GM10266 (cell line): ENCODE data around the gene DNAL4.
A peak's percentile ranks its signal among the peaks of the same experiment; 100 is the strongest.

Source experiments
- DNase-seq: peaks from one replicate; pipeline ENCODE4 v3.0.0; 2012; ENCODE audit errors: extremely low spot score
- TF ChIP-seq, protein P1 (sequence below): IDR thresholded peaks from 2 replicates; pipeline ENCODE4 v1.5.1; 2012; ENCODE audit warnings: mild to moderate bottlenecking, low read depth; ENCODE audit not compliant: control insufficient read depth, insufficient read depth; ENCODE audit errors: missing control alignments

DNAL4 gene

DNA sequence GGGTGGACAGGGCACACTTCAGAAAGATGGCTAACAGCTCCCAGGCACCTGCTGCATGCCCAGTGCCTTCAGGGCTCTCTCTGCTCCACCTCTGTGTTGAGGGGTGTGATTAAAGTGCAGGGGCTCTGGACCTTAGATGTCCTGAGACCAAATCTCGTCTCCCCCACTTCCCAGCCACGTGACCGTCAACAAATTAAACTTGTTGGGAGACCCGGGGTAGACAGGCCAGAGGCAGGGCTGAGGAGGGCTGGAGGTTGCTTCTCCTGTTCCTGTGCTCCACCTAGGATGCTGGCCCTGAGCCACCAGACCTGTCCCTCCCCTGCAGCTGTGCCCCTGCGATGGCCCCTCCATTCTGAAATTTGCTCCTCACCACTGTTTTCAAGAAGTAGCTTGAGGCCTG is 32.9 kb upstream of the DNAL4 start:
- no peak for DNase-seq
- TF ChIP-seq, protein P1, sequence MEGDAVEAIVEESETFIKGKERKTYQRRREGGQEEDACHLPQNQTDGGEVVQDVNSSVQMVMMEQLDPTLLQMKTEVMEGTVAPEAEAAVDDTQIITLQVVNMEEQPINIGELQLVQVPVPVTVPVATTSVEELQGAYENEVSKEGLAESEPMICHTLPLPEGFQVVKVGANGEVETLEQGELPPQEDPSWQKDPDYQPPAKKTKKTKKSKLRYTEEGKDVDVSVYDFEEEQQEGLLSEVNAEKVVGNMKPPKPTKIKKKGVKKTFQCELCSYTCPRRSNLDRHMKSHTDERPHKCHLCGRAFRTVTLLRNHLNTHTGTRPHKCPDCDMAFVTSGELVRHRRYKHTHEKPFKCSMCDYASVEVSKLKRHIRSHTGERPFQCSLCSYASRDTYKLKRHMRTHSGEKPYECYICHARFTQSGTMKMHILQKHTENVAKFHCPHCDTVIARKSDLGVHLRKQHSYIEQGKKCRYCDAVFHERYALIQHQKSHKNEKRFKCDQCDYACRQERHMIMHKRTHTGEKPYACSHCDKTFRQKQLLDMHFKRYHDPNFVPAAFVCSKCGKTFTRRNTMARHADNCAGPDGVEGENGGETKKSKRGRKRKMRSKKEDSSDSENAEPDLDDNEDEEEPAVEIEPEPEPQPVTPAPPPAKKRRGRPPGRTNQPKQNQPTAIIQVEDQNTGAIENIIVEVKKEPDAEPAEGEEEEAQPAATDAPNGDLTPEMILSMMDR = no peak

DNA sequence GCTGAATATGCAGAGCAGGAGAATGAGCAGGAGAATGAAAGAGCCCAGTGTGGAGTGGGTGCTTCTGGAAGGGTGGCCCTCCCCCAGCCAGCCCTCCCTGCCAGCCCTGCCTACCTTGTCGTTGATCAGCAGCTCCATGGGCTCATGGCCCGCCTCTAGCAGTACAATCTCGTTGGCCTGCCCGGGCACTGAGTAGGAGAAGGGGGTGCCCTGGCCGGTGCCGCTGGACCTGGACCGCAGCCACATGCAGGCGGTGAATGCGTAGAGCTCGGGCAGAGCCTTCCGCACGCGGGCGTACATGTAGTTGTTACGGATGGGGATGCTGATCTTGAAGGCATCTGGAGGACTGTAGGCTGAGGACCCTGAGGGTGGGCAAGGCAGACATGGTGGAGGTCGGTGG is 32.4 kb upstream of the DNAL4 start:
- TF ChIP-seq, protein P1 = no peak
- no peak for DNase-seq

DNA sequence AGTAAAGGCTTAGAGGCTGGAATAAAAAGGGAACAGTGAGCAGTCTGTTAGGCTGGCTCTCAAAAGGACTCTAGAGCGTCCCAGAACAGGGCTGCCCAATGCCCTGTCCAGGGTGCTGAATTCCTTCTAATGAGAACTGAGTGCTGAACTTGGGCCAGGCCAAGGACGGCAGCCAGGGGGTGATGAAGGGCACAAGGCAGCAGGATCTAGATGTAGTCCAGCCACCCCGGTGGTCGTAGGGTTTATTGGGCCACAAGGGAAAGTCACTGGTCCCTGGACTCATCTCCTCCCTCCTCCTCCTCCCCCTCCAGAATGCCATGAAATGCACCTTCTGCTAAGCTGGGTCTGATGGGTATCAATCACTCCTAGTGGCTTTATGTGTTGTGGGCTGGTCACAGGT is 30.6 kb upstream of the DNAL4 start:
- TF ChIP-seq, protein P1 = no peak
- DNase-seq = peak; percentile 71

DNA sequence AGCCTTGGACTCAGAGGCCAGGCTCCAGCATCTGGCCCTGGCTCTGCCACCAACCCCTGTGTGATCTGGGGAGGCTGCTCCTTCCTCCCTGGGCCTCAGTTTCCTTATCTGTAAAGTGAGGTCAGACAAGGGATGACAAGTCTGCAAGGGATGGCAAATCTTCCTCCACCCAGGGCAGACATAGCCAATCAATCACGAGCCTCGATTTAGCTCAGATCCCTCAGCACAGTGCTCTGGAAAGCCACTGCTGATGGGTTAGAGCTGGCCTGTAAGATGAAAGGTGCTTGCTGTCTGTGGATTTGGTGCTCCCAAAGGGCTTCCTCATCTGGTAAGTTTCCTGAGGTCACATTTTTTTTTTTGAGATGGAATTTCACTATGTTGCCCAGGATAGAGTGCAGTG is 29.7 kb upstream of the DNAL4 start:
- DNase-seq = no peak
- TF ChIP-seq, protein P1 = no peak

DNA sequence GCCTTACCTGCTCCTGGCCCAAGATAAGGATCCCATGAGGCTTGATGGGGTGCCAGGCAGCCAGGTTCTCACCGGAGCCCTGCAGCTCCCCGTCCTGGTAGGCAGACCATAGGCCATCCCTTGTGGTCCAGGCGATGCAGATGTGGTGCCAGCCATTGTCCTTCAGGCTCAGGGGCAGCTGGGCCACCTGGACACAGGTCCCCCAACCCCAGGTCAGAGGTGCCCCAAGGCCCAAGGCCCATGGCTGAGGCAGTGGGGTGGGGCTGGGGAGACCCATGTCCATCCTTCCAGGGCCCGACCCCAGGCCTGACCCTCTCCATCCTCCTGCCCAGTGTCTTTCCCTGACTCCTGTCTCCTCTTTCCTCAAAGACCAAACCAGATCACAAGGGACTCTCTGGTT is 29.1 kb upstream of the DNAL4 start:
- TF ChIP-seq, protein P1 = no peak
- DNase-seq = no peak

DNA sequence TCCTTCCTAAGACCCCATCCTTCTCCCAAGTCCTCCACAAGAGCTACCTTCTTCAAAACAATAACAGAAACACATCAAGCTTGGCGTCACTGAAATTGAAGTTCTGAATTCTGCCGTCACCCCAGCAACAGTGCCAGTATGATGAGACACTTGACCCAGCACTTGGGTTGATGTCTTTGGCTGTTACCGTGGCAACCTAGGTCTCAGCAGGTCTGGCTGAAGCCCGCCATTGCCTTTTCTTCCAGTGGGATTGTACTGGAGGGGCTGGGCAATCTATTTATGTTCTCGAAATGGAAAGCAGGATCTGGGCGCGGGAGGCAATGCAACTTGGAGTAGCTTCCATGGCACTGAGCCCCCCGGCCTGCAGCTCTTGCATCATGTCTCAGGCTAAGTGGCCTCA is 26.1 kb upstream of the DNAL4 start:
- TF ChIP-seq, protein P1 = no peak
- no peak for DNase-seq

DNA sequence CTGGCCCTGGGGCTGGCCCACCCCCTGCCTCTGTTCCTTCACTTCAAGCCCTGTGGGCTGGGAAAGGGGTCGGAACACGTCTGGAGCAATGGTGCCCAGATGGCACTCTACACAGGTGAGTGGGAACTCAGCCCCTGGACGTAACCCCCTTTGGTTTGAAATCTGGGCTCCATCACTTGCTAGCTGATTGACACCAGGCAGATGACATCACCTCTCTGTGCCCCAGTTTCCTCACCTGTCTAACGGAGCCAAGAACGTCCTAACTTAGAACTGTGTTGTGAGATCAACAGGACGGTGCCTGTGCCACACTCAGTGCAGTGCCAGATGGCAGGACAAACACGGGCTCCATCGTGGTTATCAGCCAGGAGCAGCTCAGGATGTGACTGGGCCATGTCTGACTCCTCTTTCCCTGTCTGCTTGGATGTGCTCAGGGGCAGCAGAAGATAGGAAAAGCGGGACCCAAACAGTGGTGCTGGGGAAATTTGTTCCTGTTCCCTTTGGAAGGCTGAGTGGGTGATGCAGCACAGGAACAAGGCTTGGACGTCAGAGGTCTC is 25.5 kb upstream of the DNAL4 start:
- TF ChIP-seq, protein P1 = no peak
- DNase-seq = no peak
